Adrenal gland (tissue), 12 donors: ENCODE measurements around the gene POLA2. TPM values are rescaled to one million over a fixed set of nuclear protein-coding genes. Genes with fewer than 3 reads are reported as not detected.

Experiments used
- DNase-seq, 7 donors: peaks; one replicate each; pipeline ENCODE4 v3.0.0-alpha.2; 2019 to 2020
- H3K27ac ChIP-seq, 5 donors: fragments of 200-600 bp; sonication (generic) in 4 of 5; 1 replicate in 3 of 5; 2 replicates in 2 of 5; pipeline versions ENCODE4 v1.5.1 to v1.8.0; 2016 to 2020; ENCODE audit warnings: mild to moderate bottlenecking in 1 of 5
- H3K27me3 ChIP-seq: fragments of 200-600 bp; 2 replicates; pipeline ENCODE4 v1.8.0; 2021
- H3K36me3 ChIP-seq, 2 donors: fragments of 200-600 bp; replicated peaks in 1 of 2; 1 replicate in 1 of 2; 2 replicates in 1 of 2; pipeline versions ENCODE4 v1.5.1 to v1.8.0; 2018 to 2022
- H3K4me1 ChIP-seq, 2 donors: fragments of 200-600 bp; replicated peaks in 1 of 2; 1 replicate in 1 of 2; 2 replicates in 1 of 2; pipeline versions ENCODE4 v1.5.1 to v1.8.0; 2018 to 2021
- H3K4me3 ChIP-seq, 4 donors: fragments of 200-600 bp; sonication (generic) in 3 of 4; one replicate each; pipeline ENCODE4 v1.5.1; 2016 to 2018
- H3K9me3 ChIP-seq, 3 donors: fragments of 200-600 bp; sonication (generic) in 1 of 3; replicated peaks in 1 of 3; 1 replicate in 2 of 3; 2 replicates in 1 of 3; pipeline versions ENCODE4 v1.5.1 to v1.8.0; 2016 to 2021
- CTCF ChIP-seq, 6 experiments: fragments of 450-650 bp in 4 of 6; fragments of 200-600 bp in 2 of 6; sonication (generic) in 1 of 6; IDR thresholded peaks; 1 replicate in 5 of 6; 2 replicates in 1 of 6; pipeline versions ENCODE4 v1.5.1 to v1.8.0; 2016 to 2021; ENCODE audit warnings: antibody characterized with exemption in 6 of 6, mild to moderate bottlenecking in 2 of 6, moderate library complexity in 1 of 6
- POLR2A ChIP-seq, 2 donors: fragments of 450-650 bp; IDR thresholded peaks; one replicate each; pipeline ENCODE4 v1.6.1; 2017; ENCODE audit warnings: antibody characterized with exemption in 2 of 2, mild to moderate bottlenecking in 2 of 2, moderate library complexity in 1 of 2
- WGBS, 4 donors: extraction: QIAGEN DNeasy Blood & Tissue Kit in 2 of 4; methylation state at CpG; one replicate each; pipeline versions ENCODE4 v1.1.5 to v1.1.7; 2013 to 2017; 5-methylcytosine and 5-hydroxymethylcytosine counted together
- intact Hi-C, 2 donors: fragments of 100-400 bp; cut with DNase I; formaldehyde crosslinking; loops; one replicate each; pipeline versions ENCODE4 v1.14.1 to v1.15.0; 2022 to 2023
- polyA plus RNA-seq, 3 donors: library from polyadenylated mRNA; stranded (reverse); fragments of 200-250 nt in 2 of 3; fragments of 350-450 nt in 1 of 3; fragmentation: Illumina TruSeq in 1 of 3; extraction: RNeasy Lipid Tissue Mini Kit (QIAGEN cat#74804) in 1 of 3; gene quantifications; one replicate each; pipeline ENCODE4 v1.2.3, GENCODE V29; 2013 to 2014
- total RNA-seq, 9 donors: library from RNA; depleted of rRNA in 4 of 9; stranded (reverse); fragments of >200 nt in 4 of 9; fragments of 120-200 nt in 1 of 9; fragmentation: NEBNext Ultra II Directional in 1 of 9; extraction: Animal tissue kit (Norgen Biotek cat#: 25700) in 1 of 9; gene quantifications; one replicate each; pipeline versions ENCODE4 v1.1.0 to v1.2.4, GENCODE V29; 2013 to 2023
- donor health status: healthy with polysubstance abuse.
- donor health status: Bipolar disorder and iron deficiency.
- donor health status: DM: yes; HTN: yes; CAD: no.
- donor health status: DM: no; HTN: no; CAD: no.
- donor health status: DM: no; HTN: no; CAD: no.
- donor health status: DM: yes; HTN: yes; CAD: no.

The POLA2 gene
- total and polyA plus RNA-seq, 12 donors, result 3.9 to 12.2 (median 7.7) TPM

GRCh38 chr11:65292890-65293289, 31.1 kb downstream of the POLA2 start:
- Histone ChIP-seq H3K4me1 (peaks cover 0 to 35% of the 10 kb centered on the region in 2 donors), H3K27me3 (no peaks in the 10 kb centered on the region), H3K27ac (peak overlapping the region in 4 of 5 donors; percentile 50 to 95 (median 83)), H3K9me3 (no peaks in the 10 kb centered on the region), H3K36me3 (peaks cover 0 to 17% of the 10 kb centered on the region in 2 donors), H3K4me3 (no peak overlapping the region)
- no peak for DNase-seq
- no peak for TF ChIP-seq CTCF (IDR thresholded peaks at IDR 0.05)
- TF ChIP-seq POLR2A (IDR thresholded peaks at IDR 0.05), result no peak
- intact Hi-C loops, result no loop called here
- 61 to 72% (median 71%) methylated on average over 5 of the region's 5 CpGs for WGBS, 4 donors

- Histone ChIP-seq H3K36me3 (peaks cover 0 to 17% of the 10 kb centered on the region in 2 donors), H3K9me3 (no peaks in the 10 kb centered on the region), H3K4me1 (peaks cover 0 to 39% of the 10 kb centered on the region in 2 donors), H3K27me3 (no peaks in the 10 kb centered on the region), H3K4me3 (no peak overlapping the region), H3K27ac (peak overlapping the region in 3 of 5 donors; percentile 9 to 77 (median 51))
- 79 to 89% (median 85%) methylated on average over 9 to 10 of the region's 10 CpGs for WGBS, 4 donors
- DNase-seq, result peak in 1 of 7 donors; percentile 39
- TF ChIP-seq POLR2A (IDR thresholded peaks at IDR 0.05) (no peak), CTCF (IDR thresholded peaks at IDR 0.05) (no peak)
- intact Hi-C loops, result no loop called here
Measured at GRCh38 chr11:65293909-65294381, 32.2 kb downstream of the POLA2 start.

- no peak overlapping the region for H3K4me3 ChIP-seq
- no peak for TF ChIP-seq POLR2A (IDR thresholded peaks at IDR 0.05)
- no peak for TF ChIP-seq CTCF (IDR thresholded peaks at IDR 0.05)
- H3K4me1 ChIP-seq, result peaks cover 0 to 37% of the 10 kb centered on the region in 2 donors
- no peaks in the 10 kb centered on the region for H3K27me3 ChIP-seq
- peaks cover 0 to 17% of the 10 kb centered on the region in 2 donors for H3K36me3 ChIP-seq
- WGBS, 4 donors, result 86 to 97% (median 92%) methylated on average over 10 to 11 of the region's 11 CpGs
- intact Hi-C loops, result no loop called here
- no peak for DNase-seq
- no peaks in the 10 kb centered on the region for H3K9me3 ChIP-seq
- H3K27ac ChIP-seq, result peak overlapping the region in 1 of 5 donors; percentile 77
Measured at GRCh38 chr11:65295001-65295400, 33.2 kb downstream of the POLA2 start.

- H3K4me1 ChIP-seq, result peaks cover 0 to 32% of the 10 kb centered on the region in 2 donors
- H3K27ac ChIP-seq, result peak overlapping the region in 1 of 5 donors; percentile 77
- no peak for DNase-seq
- peaks cover 0 to 17% of the 10 kb centered on the region in 2 donors for H3K36me3 ChIP-seq
- 94 to 97% (median 96%) methylated on average over 11 of the region's 11 CpGs for WGBS, 4 donors
- intact Hi-C loops, result no loop called here
- TF ChIP-seq POLR2A (IDR thresholded peaks at IDR 0.05) (no peak), CTCF (IDR thresholded peaks at IDR 0.05) (no peak)
- no peaks in the 10 kb centered on the region for H3K27me3 ChIP-seq
- H3K9me3 ChIP-seq, result no peaks in the 10 kb centered on the region
- no peak overlapping the region for H3K4me3 ChIP-seq
Measured at GRCh38 chr11:65295571-65296341, 34.0 kb downstream of the POLA2 start.
